DND-41 (cell line): ENCODE data around the gene KANTR.

Experiments used
- EZH2 ChIP-seq: IDR thresholded peaks from 3 replicates; pipeline ENCODE4 v1.6.1; 2012; ENCODE audit warnings: borderline replicate concordance, low read depth, mild to moderate bottlenecking, moderate library complexity, low read length, inconsistent platforms; ENCODE audit not compliant: severe bottlenecking
- TF ChIP-seq, protein P1 (sequence below): IDR thresholded peaks from 2 replicates; pipeline ENCODE4 v1.5.1; 2012; ENCODE audit warnings: borderline replicate concordance, low read length, moderate library complexity, mild to moderate bottlenecking; ENCODE audit not compliant: poor library complexity, severe bottlenecking; ENCODE audit errors: extremely low read depth

DNA sequence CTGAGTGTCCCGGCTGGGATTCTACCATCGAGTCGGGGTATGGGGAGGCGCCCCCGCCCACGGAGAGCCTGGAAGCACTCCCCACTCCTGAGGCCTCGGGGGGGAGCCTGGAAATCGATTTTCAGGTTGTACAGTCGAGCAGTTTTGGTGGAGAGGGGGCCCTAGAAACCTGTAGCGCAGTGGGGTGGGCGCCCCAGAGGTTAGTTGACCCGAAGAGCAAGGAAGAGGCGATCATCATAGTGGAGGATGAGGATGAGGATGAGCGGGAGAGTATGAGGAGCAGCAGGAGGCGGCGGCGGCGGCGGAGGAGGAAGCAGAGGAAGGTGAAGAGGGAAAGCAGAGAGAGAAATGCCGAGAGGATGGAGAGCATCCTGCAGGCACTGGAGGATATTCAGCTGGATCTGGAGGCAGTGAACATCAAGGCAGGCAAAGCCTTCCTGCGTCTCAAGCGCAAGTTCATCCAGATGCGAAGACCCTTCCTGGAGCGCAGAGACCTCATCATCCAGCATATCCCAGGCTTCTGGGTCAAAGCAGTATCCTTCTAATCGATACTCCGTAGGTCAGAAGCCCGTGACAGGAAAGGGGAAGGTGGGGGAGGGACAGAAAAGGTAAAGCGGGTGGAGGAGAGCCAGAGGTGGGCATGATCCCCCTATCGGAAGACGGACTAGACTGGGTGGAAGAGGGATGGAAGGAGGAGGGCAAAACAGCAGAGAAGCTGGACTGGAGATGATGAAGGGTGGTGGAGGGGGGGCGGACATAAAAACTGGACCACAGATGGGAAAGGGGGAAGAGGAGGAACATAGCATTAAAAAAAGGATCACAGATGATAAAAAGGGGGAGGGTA is 10.9 kb upstream of the KANTR start:
- TF ChIP-seq, protein P1, sequence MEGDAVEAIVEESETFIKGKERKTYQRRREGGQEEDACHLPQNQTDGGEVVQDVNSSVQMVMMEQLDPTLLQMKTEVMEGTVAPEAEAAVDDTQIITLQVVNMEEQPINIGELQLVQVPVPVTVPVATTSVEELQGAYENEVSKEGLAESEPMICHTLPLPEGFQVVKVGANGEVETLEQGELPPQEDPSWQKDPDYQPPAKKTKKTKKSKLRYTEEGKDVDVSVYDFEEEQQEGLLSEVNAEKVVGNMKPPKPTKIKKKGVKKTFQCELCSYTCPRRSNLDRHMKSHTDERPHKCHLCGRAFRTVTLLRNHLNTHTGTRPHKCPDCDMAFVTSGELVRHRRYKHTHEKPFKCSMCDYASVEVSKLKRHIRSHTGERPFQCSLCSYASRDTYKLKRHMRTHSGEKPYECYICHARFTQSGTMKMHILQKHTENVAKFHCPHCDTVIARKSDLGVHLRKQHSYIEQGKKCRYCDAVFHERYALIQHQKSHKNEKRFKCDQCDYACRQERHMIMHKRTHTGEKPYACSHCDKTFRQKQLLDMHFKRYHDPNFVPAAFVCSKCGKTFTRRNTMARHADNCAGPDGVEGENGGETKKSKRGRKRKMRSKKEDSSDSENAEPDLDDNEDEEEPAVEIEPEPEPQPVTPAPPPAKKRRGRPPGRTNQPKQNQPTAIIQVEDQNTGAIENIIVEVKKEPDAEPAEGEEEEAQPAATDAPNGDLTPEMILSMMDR: no peak
- TF ChIP-seq EZH2: no peak
